Kidney (tissue), 14 donors: ENCODE data around the gene RHBDD2. TPM values are rescaled to one million over a fixed set of nuclear protein-coding genes. Genes with fewer than 3 reads are reported as not detected.

ENCODE experiments used
- DNase-seq, 5 donors: peaks; one replicate each; pipeline ENCODE4 v3.0.0-alpha.2; 2013 to 2020
- FAIRE-seq: peaks from 2 replicates; lab custom pipeline; 2012; peaks lifted over from hg19 to GRCh38; lab: Jason Lieb, UNC
- H3K27ac ChIP-seq, 2 donors: one replicate each; pipeline ENCODE4 v1.7.0; 2013; ENCODE audit warnings: low read depth in 2 of 2, low read length in 2 of 2, inconsistent platforms in 1 of 2
- H3K27me3 ChIP-seq: one replicate; pipeline ENCODE4 v1.7.1; 2013; ENCODE audit warnings: low read length, inconsistent platforms; ENCODE audit not compliant: control insufficient read depth, insufficient read depth
- H3K36me3 ChIP-seq, 3 donors: one replicate each; pipeline versions ENCODE4 v1.7.0 to v1.7.1; 2013; ENCODE audit warnings: low read length in 3 of 3, control low read depth in 1 of 3, inconsistent platforms in 1 of 3; ENCODE audit not compliant: insufficient read depth in 3 of 3, control insufficient read depth in 2 of 3
- H3K4me1 ChIP-seq, 3 donors: one replicate each; pipeline versions ENCODE4 v1.7.0 to v1.7.1; 2013; ENCODE audit warnings: low read length in 3 of 3, inconsistent platforms in 1 of 3, low read depth in 1 of 3; ENCODE audit not compliant: control insufficient read depth in 2 of 3, insufficient read depth in 2 of 3
- H3K4me3 ChIP-seq, 3 donors: one replicate each; pipeline versions ENCODE4 v1.7.0 to v1.8.1; 2013; ENCODE audit warnings: low read length in 3 of 3, control low read depth in 1 of 3, inconsistent platforms in 1 of 3
- H3K9ac ChIP-seq, 3 donors: one replicate each; pipeline versions ENCODE4 v1.7.0 to v1.7.1; 2013; ENCODE audit warnings: low read length in 3 of 3, control low read depth in 1 of 3, inconsistent platforms in 1 of 3
- H3K9me3 ChIP-seq, 3 donors: one replicate each; pipeline versions ENCODE4 v1.7.0 to v1.7.1; 2013; ENCODE audit warnings: low read length in 3 of 3, control low read depth in 1 of 3, inconsistent platforms in 1 of 3; ENCODE audit not compliant: control insufficient read depth in 2 of 3, insufficient read depth in 1 of 3
- CTCF ChIP-seq: IDR thresholded peaks from 3 replicates; pipeline ENCODE4 v1.5.1; 2012; ENCODE audit warnings: mild to moderate bottlenecking, moderate library complexity, borderline replicate concordance; ENCODE audit not compliant: insufficient read depth; ENCODE audit errors: extremely low read depth
- intact Hi-C: fragments of 100-400 bp; cut with DNase I; formaldehyde crosslinking; loops from one replicate; pipeline ENCODE4 v1.11.1; 2022
- polyA plus RNA-seq: library from polyadenylated mRNA; stranded (reverse); fragments of 350-450 nt; fragmentation: Illumina TruSeq; extraction: RNeasy Lipid Tissue Mini Kit (QIAGEN cat#74804); gene quantifications from one replicate; pipeline ENCODE4 v1.2.3, GENCODE V29; 2014; ENCODE audit warnings: low read depth, low replicate concordance; ENCODE audit not compliant: insufficient read depth
- total RNA-seq: library from RNA; stranded (reverse); fragmentation: NEBNext Ultra II Directional; extraction: Animal tissue kit (Norgen Biotek cat#: 25700); gene quantifications from one replicate; pipeline ENCODE4 v1.2.1, GENCODE V29; 2021
- donor health status: control.
- donor health status: control.
- donor health status: control.
- donor health status: control.
- donor health status: control.
- donor health status: DM: yes; HTN: yes; CAD: no.
- donor health status: Normal renal cell carcinoma (clear cell type).

The RHBDD2 gene
- total and polyA plus RNA-seq, 2 donors from 2014 or later: 89.5 to 185 TPM

GRCh38 chr7:75885036-75885435 lies 6.2 kb downstream of the RHBDD2 start:
- H3K9ac ChIP-seq: no peak overlapping the region
- TF ChIP-seq CTCF: no peak
- no peaks in the 10 kb centered on the region for H3K27me3 ChIP-seq
- no peak overlapping the region for H3K4me3 ChIP-seq
- DNase-seq (no peak), FAIRE-seq (no peak)
- H3K27ac ChIP-seq: no peak overlapping the region
- peaks cover 0 to 4% (median 3%) of the 10 kb centered on the region in 3 donors for H3K4me1 ChIP-seq
- intact Hi-C loops: no loop called here
- H3K9me3 ChIP-seq: no peaks in the 10 kb centered on the region
- peaks cover 10 to 37% (median 29%) of the 10 kb centered on the region in 3 donors for H3K36me3 ChIP-seq

GRCh38 chr7:75887669-75888369 lies 9.0 kb downstream of the RHBDD2 start:
- DNase-seq: peak in 1 of 5 donors; percentile 70
- intact Hi-C loops: no loop called here
- FAIRE-seq: no peak
- Histone ChIP-seq H3K27ac (no peak overlapping the region), H3K4me3 (no peak overlapping the region), H3K36me3 (peaks cover 9 to 21% (median 20%) of the 10 kb centered on the region in 3 donors), H3K9ac (no peak overlapping the region), H3K27me3 (no peaks in the 10 kb centered on the region), H3K4me1 (peaks cover 0 to 2% (median 0%) of the 10 kb centered on the region in 3 donors), H3K9me3 (no peaks in the 10 kb centered on the region)
- TF ChIP-seq CTCF: no peak

GRCh38 chr7:75888464-75889222 lies 9.8 kb downstream of the RHBDD2 start:
- H3K9ac ChIP-seq: no peak overlapping the region
- no peaks in the 10 kb centered on the region for H3K9me3 ChIP-seq
- FAIRE-seq: no peak
- no peaks in the 10 kb centered on the region for H3K27me3 ChIP-seq
- TF ChIP-seq CTCF: no peak
- peaks cover 5 to 19% (median 15%) of the 10 kb centered on the region in 3 donors for H3K36me3 ChIP-seq
- peak in 1 of 5 donors; percentile 61 for DNase-seq
- no peak overlapping the region for H3K27ac ChIP-seq
- H3K4me1 ChIP-seq: peaks cover 0 to 3% (median 0%) of the 10 kb centered on the region in 3 donors
- intact Hi-C loops: no loop called here
- no peak overlapping the region for H3K4me3 ChIP-seq
